DMS114 treated with DMSO at 0.1 percent for 48 hours (cell line): ENCODE data around the gene RPL29.
"Not testable (repeated sequence)": the region's sequence is repeated elsewhere in the genome, so short reads cannot be mapped to it uniquely, and the experiment has no call there.

Experiments
- DNase-seq: peaks from one replicate; lab custom pipeline; 2025; ENCODE audit not compliant: unreplicated experiment; lab: John Stamatoyannopoulos, UW

The RPL29 gene

DNA sequence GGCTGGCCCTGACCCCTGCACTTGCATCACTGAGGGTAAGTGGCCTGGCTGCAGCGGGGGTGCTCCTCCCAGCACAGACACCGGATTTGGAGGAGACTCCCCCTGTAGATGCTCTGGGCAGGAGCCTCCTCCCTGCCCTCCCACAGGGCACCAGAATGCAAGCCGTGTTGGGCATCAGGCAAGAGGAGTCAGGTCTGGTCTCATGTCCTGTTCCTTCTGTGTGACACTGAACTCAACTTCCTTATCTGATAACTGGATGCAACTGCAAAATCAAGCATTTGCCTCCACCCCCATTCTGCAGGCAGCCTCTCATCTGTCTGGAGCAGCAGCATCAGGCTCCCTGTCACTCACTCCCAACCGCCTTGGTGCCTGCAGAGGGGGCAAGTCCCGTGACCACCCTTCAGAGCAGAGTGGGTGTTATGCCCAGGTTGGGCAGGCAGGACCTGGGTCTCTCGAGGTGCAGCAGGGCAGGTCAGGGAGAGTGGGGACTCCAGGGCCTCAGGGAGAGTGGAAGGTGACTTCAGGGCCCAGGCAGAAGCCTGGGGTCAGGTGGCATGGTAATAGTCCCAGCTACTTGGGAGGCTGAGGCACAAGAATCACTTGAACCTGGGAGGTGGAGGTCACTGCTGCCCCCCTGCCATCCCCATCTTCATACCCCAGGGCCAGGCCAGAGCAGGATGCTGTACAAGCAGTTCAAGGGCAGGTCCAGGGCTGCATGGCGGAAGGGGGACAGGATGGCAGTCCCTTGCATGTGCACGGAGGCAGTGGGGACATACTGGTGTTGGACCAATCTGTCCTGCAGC is 10.5 kb upstream of the RPL29 start:
- DNase-seq: no peak

DNA sequence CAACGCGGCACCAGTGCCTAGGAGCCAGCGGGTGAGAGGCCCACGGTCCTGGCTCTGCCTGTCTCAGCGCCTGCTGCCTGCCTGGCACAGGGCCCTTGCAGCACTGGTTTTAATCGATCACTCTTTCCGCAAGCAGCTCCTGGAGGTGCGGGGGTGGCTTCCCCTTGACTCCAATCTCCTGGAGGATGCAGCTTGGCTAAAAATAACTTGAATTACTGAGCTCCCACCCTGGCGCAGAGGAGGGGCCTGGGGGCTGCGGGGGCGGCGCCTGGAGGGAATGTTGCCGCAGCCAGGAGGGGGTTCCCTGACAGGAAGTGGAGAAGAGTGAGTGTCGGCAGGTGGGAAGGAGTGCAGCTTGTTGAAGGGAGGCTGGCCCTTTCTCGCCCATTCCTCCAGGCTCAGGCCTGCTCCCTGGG is 9.9 kb upstream of the RPL29 start:
- no peak for DNase-seq

DNA sequence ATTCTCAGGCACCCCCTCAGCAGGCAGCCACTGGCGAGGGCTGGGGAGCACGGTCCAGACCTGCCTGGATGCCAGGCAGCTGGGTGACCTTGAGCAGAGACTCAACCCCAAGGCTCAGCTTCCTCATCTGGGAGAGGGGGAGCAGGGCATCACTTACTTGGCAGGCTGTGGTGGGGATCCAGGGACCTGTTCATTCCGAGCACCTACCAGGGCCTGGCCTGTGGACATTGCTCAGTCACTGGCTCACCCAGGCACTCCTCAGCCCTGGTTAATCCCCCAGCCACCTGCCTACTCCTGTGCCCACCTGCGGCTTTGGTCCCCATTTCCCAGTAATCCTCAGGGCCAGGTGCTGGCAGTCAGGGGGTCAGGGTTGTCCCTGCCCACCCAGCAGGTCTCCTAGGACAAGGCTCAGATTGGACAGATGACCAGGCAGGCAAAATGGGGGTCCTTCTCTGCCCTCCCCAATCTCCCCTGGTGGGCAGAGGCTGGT is 9.3 kb upstream of the RPL29 start:
- no peak for DNase-seq

DNA sequence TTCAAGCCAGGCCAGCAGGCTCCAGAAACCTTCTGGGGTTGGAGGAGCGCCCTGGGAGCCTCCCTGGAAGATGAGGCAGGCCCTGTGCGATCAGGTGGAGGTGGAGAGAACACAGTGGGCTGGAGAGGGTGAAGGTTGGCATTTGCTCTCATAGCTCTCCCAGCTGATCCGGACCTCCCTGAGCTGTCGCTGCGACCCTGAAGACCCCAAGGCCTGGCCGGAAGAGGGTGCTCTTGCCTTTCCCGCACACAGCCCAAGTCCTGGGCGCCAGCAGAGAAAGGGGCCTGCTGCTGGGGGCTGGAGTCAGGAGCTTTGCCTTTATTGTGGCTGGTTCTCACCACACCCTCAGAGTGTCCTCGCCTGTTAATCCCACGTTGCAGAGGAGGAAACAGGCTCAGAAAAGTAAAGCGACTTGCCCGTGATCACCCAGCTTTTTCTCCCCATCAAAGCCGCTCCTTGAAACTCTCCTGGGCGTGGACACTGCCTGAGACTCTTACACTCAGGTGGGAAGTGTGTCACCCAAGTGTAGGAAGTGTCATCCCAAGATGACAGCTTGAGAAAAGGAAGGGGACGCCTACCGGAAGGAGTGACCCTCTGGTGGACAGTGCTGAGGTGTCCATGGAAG is 8.6 kb upstream of the RPL29 start:
- DNase-seq: no peak

DNA sequence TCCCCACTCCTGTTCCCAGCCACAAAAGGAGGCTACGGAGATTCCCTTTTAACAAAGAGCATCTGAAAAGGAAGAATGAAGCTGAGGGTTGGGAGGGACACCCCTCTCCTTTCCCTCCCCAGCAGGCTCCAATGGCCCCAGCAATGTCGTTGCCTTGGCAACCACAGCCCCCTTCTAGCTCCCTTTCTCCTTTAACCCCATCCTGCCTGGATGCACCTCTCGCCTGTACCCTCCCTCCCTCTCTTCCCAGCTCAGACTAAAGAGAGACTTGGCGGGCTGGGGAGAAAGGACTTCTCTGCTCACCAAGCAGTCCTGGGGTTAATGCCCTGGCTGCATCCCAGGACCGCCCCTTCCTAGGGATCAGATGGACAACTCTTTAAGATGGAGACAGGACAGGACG is 7.1 kb upstream of the RPL29 start:
- no peak for DNase-seq

DNA sequence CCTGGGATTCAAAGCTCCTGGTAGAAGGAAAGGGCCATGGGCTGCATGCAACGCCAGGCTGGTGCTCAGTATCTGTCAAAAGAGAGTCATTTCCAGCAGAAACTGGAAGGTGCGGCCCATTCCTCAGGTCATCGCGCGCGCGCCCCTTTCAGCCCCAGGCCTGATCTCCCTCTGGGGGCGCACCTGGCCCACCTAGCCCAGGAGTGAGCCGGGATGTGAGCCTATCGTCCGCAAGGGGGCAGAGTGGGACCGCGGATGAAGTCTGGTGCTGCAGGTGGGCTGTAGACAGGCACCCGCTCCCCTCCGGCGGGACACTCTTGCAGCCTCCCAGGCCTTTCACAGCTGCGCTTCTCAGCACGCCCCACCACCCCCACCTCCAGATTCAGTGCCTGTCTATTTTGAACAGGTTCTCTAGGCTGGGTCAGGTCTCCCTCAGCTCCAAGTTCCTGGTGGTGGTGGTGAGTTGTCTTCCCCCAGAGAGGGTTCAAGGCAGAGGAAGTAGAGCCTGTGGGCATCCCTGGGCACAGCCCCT is 5.8 kb upstream of the RPL29 start:
- peak; percentile 10 for DNase-seq

DNA sequence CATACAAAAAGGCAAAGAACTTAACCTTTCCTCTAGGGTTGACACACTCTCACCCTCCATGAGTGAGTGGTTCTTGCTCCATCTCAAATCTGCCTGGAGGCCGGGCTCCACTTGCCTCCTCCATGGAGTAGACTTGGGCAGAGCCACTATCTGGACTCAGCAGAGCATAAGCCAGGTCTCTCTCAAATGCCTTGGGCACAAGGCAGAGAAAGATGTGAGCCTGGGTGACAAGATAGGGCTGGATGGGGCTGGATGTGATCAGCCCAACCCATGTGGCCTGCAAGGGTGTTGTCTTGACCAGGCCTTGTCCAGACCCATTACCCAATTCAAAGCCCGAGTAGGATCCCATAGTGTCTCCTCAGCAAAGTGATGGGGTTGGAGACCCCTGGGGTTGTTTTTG is 4.2 kb upstream of the RPL29 start:
- DNase-seq: no peak

DNA sequence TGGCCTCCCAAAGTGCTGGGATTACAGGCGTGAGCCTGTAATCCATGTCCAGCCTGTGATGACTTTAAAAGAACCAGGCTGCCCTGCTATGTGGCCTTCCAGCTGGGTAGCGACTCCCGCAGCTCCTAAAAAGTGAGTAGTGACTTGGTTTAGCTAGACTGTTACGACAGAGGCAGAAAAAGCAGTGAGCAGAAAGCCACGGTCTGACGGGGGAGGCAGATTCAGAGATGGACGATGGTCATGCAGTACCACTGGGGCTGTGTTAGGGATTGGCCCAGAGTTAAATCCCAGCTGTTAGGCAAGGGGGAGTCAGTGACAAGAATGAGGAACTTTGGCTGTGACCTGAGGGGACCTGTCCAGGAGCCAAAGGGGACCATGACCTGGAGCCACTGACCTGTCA is 3.1 kb upstream of the RPL29 start:
- DNase-seq: no peak

DNA sequence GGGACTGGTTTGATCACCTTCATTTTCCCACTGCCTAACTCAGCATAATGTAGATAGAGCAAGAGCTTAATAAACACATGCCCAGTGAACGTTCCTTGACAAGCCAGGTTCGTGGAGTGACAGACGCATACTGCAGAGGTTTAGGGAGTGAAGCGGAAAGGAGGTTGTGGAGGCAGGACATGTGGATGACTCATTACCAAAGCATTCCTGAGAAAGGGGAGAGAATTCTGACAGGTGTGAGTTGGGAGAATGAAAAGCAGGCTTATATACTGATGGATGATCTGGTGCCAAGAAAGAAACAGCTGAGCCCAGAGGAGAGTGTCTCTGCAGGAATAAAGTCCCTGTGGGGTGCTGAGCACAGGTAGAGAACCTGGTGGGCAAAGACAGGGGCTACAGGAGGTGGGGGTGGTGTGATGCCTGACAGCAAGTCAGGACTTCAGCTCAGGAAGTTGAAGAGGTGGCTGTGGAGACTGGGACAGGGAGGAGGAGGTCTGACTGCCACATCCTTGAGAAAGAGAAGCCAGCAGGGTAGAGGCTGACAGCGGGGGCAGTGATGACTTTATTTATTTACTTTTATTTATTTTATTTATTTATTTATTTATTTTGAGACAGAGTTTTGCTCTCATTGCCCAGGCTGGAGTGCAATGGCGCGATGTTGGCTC is 2.4 kb upstream of the RPL29 start:
- DNase-seq: no peak

DNA sequence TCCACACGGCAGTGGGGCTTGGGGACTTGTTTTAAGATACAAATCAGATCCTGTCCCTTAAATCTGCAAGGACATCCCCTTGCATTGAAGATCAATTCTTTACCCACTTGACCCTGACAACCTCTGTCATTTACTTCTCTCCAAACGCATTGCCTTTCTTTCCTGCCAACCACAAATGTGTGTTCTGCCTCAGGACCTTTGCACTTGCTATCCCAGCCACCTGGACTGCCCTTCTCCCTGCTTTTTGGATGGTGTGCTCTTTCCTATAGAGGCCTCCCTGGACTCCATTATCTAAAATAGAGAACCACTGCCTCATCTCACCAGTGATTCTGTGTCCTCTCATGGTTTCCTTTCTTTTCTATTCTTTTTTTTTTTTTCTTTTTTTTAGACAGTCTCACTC is 1.5 kb upstream of the RPL29 start:
- no peak for DNase-seq

DNA sequence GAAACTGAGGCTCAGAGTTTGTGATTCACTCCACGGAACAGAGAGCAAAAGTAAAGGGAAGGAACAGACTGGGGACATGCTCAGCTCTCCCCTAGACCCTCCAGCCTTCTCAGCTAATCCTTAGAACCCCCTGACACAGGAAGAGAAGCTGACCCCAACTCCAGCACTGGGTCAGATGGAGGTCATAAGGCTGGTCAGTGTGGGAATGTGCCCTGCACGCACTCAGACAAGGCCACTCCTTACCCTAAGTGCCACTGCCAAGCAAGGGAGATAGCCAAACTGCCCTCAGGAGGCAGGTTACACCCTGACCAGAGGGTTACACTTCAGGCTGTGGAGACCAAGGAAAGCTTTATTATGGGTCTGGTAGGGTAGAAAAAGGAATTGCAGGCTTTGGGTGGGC is 1.2 kb downstream of the RPL29 start:
- DNase-seq: no peak

DNA sequence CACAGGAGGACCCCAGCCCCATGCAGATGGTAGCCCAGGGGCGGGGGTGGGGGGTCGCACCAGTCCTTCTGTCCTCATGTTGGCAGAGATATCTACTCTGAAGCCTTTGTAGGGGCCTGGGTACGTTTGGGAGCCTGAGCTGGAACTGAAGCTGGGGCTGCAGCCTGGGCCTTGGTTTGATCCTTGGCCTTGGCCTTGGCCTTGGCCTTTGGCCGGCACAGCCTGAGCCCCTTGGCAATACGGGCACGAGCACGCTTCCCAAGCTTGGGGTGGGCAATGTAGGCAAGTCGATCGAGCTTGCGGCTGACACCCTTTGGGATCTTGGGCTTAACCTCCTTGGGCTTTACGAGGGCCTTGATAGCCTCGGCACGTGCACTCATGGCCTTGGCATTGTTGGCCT is 2.0 kb downstream of the RPL29 start:
- DNase-seq: not testable (repeated sequence)

DNA sequence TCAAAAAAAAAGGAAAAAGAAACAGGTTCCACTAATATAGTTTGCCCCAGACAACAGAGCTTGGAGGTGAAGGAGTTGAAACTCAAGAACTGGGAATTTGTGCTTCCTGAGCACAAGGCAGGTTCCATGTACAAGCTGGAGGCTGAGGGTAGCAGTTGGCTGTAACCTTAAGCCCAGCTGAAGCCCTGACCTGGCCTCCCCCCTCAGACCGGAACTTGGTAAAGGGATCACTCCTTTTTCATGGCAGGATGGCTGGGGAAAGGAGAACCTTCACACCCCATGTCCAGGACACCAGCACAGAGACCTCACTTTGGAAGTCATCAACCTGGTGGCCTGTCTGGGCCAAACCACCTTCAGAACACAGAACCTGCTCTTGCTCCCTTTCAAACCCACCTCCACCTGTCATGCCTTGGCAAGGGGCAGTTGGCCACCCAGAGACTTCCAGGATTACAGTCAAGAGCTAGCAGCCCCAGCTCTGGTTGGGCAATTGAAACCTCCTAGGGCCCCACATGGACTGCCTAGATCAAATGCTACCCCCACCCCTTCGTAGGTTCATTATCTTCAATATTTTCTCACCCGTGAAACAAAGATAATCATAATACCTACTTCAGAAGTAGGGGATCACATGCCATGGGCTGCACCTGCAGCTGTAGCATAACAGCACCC is 3.5 kb downstream of the RPL29 start:
- DNase-seq: no peak

DNA sequence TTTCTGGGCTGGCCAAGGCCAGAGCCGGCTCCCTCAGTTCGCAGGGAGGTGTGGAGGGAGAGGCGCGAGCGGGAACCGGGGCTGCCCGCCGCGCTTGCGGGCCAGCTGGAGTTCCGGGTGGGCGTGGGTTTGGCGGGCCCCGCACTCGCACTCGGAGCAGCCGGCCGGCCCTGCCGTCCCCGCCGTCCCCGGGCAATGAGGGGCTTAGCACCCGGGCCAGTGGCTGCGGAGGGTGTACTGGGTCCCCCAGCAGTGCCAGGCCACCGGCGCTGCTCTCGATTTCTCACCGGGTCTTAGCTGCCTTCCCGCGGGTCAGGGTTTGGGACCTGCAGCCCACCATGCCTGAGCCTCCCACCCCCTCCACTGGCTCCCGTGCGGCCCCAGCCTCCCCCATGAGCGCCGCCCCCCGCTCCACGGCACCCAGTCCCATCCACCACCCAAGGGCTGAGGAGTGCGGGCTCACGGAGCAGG is 5.2 kb downstream of the RPL29 start:
- not testable (repeated sequence) for DNase-seq

DNA sequence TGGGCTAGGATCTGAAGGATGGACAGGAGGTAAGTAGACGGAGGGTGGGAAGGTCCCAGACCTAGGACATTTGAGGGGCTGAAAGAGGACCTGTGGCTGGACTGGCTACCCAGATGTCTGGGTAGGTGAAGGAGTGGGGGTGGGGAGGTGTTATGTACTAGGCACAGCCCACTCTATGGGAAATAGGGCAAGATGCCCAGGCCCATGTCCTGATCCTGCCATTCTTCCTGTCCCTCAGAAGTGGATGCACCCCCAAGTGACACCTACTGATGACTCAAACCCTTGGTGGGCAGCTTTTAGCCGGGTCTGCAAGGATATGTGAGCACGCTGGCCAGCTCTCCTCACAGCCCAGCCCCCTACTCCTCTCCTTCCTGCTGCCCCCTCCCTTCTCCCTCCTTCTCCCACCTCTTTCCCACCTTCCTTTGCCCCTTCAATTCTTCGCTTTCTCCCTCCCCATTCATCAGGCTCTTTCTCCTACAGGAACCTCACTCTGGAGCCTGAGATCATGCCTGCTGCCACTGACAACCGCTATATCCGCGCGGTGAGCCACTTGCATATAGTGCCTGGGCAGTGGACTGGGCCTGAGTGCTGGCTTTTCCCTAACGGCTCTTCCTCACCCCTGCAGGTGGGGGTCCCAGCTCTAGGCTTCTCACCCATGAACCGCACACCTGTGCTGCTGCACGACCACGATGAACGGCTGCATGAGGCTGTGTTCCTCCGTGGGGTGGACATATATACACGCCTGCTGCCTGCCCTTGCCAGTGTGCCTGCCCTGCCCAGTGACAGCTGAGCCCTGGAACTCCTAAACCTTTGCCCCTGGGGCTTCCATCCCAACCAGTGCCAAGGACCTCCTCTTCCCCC is 7.2 kb downstream of the RPL29 start:
- no peak for DNase-seq

DNA sequence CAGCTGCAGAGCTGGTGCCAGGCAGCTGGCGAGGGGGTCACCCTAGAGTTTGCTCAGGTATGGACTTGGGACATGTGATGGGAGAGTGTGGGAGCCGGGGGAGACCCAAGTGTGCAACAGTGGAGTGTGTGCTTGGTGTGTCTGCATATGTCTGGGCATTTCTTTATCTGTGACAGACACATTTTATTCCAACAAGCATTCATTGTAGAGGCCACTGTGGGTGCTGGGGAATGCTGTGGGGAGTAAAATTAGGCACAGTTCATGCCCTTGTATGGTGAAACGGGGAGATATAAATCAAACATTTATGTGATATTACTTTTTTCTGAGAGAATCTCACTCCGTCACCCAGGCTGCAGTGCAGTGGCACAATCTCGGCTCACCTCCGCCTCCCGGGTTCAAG is 8.1 kb downstream of the RPL29 start:
- no peak for DNase-seq

DNA sequence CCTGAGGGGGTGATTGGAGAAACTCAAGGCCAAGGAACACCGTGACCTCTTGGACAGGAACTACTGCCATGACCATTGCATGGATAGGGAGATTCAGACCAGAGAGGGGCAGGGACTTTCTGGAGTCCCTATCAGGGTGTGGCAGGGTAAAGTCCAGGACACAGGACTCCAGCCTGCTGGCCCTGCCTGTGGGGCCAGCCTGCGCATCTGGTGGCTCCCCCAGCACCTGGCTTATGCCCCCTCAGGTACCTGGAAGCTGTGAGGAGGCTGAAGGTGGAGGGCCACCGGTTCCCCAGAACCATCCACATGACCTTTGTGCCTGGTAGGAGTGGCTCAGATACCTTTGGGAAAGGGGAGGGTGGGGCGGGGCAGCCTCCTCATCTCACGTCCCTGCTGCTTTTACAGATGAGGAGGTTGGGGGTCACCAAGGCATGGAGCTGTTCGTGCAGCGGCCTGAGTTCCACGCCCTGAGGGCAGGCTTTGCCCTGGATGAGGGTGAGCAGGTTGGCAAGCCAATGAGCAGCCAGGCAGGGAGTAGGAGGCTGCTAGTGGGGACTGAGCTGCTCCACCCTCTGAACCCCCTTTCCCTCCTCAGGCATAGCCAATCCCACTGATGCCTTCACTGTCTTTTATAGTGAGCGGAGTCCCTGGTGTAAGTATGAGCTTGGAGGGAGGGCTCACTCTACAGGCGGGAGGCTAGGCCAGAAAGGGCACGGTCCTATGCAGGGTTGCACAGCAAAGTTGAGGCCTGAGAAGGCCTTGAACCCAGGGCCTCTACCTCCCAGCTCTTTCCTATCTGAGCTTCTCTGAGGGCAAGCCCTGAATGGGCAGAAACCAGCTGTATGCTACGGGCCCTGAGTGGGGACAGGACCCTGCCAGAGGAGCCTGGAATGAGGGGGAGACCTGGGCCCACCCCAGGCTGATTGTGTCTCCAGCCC is 9.4 kb downstream of the RPL29 start:
- DNase-seq: no peak

DNA sequence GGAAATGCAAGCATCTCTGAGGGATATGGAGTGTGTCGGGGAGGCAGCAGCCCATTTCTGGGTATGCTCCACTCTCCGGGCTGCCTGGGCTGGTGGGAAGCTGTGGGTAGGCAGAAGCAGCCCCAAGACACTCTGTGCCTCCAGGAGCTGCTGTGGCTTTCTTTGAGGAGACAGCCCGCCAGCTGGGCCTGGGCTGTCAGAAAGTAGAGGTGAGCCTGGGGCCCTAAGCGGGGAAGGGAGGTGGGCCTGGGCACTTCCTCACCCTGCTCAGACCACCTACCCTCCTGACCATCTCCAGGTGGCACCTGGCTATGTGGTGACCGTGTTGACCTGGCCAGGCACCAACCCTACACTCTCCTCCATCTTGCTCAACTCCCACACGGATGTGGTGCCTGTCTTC is 10.6 kb downstream of the RPL29 start:
- no peak for DNase-seq

DNA sequence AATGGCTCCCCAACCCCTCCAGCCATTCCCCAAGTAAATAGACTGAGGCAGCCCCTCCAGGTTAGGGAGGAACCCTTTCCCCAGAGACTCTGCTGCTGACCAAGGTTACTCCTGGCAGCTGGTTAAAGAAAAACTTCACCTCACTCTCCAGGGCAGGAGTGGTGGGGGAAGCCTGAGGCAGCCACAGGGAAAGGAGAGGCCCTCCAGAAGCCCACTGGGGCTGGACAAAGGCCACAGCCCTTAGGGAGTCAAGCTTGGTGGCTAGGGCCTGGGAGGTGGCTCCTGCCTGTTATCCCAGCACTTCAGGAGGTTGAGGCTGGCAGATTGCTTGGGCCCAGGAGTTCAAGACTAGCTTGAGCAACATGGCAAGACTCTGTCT is 11.4 kb downstream of the RPL29 start:
- no peak for DNase-seq
